Fibroblast of skin of back (primary cell): Measurements from ENCODE around the gene GOLGA8B.
"Not testable (repeated sequence)": the region's sequence is repeated elsewhere in the genome, so short reads cannot be mapped to it uniquely, and the experiment has no call there.

Experiments
- DNase-seq: peaks from one replicate; pipeline ENCODE4 v3.0.0-alpha.2; 2013

The GOLGA8B gene

GRCh38 chr15:34594361-34594760 lies 10.9 kb upstream of the GOLGA8B start:
- no peak for DNase-seq

- DNase-seq, result no peak
These were observed 7.9 kb upstream of the GOLGA8B start for GRCh38 chr15:34591306-34591705.

DNA sequence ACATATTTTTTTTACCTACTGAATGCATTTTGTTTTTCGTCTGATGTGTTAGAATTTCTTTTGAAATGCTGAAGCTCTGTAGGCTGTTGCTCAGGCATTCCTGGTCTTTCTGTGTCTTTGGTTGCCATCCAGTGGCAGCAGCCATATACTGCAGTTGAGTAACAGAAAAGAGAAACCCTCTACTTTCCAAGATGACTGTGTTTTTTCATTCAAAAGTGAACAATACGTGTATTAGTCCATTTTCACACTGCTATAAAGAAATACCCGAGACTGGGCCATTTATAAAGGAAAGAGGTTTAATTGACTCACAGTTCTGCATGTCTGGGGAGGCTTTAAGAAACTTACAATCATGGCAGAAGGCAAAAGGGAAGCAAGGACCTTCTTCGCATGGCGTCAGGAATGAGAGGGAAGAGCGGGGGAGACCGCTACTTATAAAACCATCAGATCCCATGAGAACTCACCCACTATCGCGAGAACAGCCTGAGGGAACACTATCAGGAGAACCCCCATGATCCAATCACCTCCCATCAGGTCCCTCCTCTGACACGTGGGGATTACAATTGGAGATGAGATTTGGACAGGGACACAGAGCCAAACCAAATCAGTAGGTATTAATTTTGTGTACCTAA lies 4.7 kb upstream of the GOLGA8B start:
- DNase-seq, result peak; percentile 81

- not testable (repeated sequence) for DNase-seq
These were observed 2.5 kb upstream of the GOLGA8B start for GRCh38 chr15:34585966-34586365.

- DNase-seq, result no peak
These were observed 1.5 kb upstream of the GOLGA8B start for GRCh38 chr15:34584996-34585395.

- no peak for DNase-seq
These were observed 848 bp upstream of the GOLGA8B start for GRCh38 chr15:34584330-34584668.

DNA sequence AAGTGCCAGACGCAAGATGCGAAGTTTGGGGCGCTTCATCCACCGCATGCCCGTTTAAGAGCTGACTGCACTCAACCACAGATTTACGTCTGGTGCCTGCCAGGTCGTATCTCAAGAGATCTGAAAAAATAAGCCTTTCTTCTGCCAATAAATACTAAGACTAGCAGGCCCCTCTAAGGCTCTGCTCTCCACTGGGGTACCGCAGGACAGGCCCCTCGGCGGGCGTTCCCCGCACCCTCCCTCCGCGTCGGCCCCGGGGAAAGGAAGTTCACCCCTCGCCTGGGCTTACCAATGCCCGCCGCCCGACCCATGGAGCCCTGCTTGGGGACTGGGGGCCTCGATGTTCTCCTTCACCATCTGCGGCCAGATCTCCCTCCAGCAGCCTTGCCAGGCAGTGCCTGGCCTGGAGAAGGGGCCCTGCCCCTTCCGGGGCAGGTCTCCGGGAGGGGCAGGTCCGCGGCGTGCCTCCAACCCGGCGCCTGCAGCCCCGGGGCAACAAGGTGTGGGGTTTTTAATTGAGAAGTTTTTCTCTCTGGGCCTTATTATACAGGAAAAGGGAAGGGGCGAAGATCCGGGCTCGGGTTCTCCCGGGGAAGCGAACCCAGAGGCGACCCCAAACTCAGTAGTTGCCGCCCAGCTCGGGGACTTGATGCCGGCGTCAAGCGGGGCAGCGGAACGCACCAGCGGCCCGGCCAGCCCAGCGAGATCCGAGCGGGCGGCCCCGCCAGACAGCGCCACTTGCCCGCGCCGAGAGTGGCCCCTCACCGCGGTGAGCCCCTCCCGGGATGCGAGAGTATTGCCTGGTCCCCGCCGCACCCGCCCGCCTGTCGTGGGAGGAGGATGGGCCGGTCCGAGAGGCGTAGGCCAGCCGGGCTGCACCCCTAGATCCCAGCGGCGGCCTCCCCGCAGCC lies 735 bp downstream of the GOLGA8B start:
- DNase-seq, result peak; percentile 34

DNA sequence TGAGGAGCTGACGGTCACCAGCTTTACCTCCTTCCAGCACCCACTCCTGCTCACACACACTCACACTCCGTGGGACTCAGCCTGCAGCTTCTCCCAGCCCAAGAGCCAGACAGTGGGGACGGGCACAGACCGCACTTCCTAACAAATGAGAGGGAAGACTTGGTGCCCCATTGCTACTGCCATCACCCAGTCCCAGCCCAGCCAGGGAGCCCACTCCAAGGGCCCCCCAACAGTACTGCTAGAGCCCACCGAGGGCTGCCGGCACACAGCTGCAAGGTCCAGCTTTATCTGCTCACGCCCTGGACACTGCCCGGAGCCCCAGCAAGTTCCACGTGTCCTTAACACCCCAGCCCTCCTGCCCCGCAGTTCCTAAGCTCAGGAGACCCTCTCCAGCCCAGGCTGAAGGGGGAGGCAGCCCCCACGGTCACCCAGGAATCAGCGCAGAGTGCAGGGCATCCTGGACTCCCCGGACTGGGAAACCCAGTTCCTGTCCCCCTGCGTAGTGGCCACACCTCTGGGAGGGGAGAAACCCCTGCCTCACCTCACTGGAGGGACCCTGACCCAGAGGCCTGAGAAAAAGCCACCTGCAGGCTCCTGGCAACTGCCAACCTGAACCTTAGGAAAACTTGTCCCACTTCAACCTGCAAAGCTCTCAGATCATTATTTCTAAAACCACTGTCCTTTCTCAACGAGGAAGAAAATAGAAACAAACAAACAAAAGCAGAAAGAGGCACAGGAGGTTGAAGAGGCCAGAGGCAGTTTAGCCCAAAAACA lies 1.6 kb downstream of the GOLGA8B start:
- not testable (repeated sequence) for DNase-seq

DNA sequence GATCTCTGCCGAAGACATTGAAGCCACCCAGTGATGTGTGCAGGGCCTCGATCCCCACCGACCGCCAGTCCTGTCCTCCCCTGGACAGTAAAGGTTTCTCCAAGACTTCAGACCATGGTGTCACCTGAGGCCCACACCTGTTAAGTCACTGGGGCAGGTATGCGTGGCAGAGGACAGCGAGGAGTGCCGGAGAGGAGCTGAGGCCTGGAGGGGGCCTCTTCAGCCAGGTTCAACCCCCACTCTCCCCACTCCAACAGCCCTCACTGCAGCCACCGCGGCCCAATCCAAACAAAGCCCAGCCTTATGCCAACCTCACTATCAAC lies 2.4 kb downstream of the GOLGA8B start:
- no peak for DNase-seq

DNA sequence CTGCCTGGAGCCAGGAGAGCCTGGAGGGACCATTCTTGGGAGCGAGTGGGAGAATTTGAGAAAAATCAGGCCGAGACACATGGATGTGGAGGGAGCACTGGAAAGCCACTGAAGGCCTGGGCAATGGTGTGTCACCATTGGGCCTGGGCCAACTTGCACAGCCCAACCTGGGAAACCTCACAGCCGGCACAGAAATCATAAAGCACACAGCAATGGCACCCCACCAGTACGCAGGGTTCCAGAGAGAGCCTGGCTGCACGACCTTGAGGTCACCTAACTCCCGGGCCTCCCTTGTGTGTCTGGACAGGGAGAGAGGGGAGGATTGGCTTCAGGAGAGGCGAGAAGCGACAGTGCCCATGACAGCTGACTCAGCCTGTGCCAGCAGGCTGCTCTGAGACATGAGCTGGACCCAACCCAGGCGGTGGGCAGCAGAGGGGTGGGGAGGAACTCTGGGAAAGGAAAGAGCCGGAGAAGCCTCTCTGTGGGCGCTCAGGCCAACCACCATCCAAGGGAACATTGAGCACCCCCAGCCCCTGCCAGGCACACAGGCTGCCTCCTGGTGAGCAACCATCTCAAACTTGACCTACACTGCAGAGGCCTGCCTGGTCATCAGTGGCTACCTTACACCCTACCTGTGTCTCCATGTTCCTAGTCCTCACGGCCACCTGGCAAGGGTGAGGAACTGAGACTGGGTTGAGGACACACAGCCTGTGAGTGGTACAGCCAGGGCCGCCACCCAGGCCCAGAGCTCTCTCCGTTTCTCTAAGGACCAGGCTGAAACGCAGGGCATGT lies 3.0 kb downstream of the GOLGA8B start:
- DNase-seq, result not testable (repeated sequence)

DNA sequence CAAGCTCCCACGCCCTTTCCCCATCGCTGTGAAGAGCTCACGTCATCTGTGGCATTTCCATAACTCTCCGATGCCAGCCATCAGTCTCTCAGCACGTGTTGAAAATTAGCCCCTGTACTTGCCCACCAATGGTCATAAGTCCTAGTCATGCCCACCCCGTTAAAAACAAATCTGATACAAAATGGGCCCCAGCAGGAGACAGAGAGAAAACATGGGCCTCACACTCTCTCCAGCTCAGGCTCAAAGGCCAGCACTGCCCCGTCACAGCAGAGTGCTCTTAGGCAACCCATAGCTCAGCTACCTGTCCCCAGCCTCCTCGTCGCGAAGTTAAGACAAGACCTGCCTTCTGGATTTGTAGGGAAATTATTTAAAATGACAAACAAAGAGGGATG lies 5.2 kb downstream of the GOLGA8B start:
- DNase-seq, result no peak

DNA sequence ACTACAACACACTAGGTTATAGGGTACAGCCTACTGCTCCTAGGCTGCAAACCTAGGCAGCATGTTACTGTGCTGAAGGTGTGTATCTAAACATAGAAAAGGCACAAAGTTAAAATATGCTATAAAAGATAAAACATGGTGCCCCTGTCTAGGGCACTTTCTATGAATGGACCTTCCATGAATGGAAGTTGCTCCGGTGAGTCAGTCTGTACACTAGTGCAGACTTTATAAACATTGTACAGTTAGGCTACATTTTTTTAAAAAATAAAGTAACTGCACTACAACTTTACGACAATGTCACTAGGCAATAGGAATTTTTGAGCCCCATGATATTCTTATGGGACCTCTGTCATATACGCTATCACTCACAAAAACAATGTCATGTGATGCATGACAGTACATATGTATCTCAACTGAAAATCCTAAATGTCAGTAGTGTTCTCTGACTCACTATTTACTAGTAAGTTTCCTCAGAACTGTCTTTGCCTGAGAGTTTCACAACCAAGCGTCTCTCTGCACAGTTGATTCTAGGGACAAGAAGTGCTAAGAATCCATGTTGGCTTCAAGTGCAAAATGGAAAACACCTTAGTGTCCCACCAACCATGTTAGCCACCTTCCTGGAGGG lies 5.7 kb downstream of the GOLGA8B start:
- peak; percentile 5 for DNase-seq

DNA sequence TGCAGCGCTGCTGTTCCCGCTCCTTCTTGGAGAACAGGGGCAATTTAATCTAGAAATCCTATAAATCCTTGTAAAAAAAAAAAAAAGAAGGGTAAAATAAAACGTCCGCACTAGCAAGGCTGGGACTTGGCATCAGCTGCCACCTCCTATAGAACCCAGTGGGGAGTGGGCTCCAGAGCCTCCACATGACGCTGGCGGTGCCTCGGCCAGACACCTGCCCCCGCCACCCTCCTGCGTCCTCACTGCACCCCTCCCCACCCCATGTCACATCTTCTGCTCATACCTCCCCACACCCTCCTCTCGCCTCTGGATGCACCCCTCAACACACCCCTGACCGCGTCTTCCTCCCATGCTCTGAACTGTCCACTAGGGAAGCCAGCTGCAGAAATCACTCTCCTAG lies 8.4 kb downstream of the GOLGA8B start:
- DNase-seq, result not testable (repeated sequence)

- DNase-seq, result not testable (repeated sequence)
These were observed 10.5 kb downstream of the GOLGA8B start for GRCh38 chr15:34572921-34573320.

DNA sequence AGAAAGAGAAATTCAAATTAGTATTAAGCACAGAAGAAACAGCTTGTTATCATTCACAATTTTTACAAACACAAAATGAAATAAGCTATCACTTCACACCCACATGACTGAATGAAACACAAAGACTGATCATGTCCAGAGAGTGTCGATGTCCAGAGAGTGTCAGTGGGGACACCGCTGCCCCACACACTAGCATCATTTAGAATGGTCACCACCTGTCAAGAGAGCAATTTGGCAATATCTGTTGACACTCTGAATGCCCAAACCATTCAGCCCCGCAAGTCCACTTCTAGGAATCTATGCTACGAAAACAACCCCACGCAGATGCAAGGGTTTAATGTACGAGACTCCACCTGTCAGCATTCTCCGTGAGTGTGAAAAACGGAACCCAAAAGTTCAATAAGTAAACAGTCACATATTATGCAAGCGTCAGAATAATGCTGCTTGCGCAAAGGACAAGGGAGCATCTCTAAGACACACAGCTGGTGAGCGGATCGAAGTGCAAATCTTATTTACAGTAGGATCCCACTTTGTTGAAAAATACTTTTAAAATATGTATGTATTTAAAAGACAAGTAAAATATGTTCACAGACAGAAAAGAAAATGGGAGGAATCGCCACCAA lies 11.3 kb downstream of the GOLGA8B start:
- not testable (repeated sequence) for DNase-seq

GRCh38 chr15:34569670-34570396 lies 13.6 kb downstream of the GOLGA8B start:
- DNase-seq, result not testable (repeated sequence)

- DNase-seq, result not testable (repeated sequence)
These were observed 16.3 kb downstream of the GOLGA8B start for GRCh38 chr15:34567174-34567573.

DNA sequence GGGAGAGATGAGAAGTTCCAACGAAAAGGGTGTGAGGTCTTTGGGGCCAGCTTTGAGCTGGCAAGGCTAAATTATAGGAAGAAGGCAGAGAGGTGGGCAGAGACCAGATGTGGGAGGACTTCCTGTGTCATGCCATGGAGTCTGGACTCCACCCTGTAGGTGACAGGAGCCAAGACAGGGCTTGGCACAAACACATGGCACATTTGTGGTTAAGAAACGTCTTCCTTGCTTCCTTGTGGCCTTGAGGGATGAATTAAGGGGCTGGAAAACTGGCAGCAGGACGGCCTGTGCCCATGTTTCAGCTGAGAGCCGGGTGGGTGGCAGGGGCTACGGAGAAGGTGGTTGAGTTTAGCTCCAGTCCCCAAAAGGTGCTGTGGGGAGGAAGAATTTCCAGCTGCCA lies 18.7 kb downstream of the GOLGA8B start:
- not testable (repeated sequence) for DNase-seq

DNA sequence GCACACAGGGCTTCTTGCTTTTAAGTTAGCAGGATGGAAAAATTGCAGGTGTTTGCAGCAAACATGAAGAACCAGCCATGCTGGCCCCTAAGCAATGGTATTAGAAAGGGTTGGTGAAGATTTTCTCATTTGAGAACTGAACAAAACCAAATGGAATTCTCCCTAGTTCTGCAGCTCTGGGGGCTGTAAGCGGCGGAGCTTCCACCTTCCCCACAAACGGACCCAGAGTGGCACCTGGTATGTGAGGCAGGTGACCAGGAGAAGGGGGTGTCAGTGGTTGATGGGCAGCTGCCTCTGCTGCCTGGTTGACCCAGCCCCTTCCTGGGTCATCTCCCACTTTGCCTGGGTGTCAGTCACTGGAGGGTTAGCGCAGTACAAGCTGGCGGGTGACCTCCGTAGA lies 22.6 kb downstream of the GOLGA8B start:
- not testable (repeated sequence) for DNase-seq

DNA sequence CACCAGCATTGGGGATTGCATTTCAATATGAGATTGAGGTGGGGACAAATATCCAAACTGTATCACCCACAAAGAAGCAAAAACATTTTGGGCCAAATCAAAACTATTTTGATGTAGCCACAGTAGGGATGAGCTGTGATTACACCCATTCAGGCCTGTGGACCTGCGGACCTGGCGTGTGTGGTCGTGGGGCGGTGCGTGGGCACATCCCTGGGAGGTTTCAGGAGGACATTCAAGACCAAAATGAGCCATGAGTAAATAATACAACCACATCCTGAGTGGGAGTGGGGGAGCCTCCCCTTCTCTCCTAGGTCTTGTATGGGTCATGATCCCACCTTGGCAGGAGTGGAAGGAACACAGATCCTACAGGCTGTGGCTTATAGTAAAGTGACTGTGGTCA lies 23.7 kb downstream of the GOLGA8B start:
- not testable (repeated sequence) for DNase-seq

- not testable (repeated sequence) for DNase-seq
These were observed 28.3 kb downstream of the GOLGA8B start for GRCh38 chr15:34555162-34555561.
